H4 (cell line): ENCODE data around the gene MCU. TPM values are rescaled to one million over a fixed set of nuclear protein-coding genes. Genes with fewer than 3 reads are reported as not detected.
"Not testable (repeated sequence)": the region's sequence is repeated elsewhere in the genome, so short reads cannot be mapped to it uniquely, and the experiment has no call there.

Experiments
- DNase-seq: peaks from one replicate; pipeline ENCODE4 v3.0.0-alpha.2; 2015; ENCODE audit warnings: low spot score
- total RNA-seq: library from RNA; depleted of rRNA; stranded (reverse); fragments of >200 nt; shearing (Covaris generic); gene quantifications from 2 replicates; pipeline ENCODE4 v1.2.3, GENCODE V29; 2014

Gene MCU
- total RNA-seq, 1 experiment from 2014 or later: 28.1 TPM

DNA sequence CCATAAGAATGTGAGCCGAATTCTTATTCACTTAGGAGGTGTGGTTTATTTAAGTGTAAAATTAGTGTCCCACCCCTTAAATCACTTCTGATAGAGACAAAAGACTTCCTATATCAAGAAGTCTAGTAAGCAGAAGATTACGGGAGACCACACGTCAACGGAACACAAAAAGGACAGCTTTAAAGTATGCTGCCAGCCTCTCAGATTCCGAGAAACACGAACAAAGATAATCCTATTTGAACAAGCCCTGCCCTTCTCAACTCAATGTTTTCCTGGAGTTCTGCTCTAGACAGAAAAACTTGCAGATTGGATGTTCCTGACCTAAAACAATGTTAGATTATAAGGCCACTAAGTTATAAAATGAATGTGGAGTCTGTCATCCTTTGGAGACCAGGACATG is 4.9 kb upstream of the MCU start:
- DNase-seq: no peak

DNA sequence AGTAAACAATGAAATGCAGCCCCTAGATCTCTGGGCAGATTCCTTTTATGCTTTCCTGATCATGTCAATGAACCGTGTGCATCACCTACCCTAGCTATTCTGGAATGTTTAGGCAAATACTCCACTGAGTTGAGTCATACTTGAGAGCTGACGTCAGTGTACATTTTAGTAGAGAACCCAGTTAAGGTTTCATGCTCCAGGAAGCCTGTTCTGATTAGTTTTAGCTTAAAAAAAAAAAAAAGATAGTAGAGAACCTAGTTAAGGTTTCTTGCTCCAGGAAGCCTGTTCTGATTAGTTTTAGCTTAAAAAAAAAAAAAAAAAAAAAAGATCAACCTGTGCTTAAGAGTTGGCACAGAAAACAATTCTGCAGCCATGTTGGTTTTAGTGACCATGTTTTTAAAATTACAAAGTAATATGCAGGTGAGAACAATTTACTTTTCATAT is 3.7 kb upstream of the MCU start:
- DNase-seq: peak; percentile 78

DNA sequence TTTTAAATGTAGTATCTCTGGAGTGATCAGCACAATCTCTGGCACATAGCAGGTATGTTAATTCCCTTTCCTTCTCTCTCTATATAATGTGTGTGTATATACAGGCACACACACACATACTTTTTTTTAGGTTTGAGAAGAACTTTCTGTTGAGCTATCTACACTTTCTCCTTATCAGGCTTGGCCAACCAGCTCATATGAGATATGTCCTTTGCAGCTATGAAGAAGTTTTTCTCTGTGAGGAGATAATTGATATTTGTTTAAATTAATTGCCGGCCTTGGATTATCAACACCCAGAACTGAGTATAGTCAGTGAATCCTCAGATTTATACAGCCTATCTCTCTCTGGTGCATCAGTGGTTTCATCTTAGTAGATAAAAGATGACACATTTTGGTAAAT is 2.3 kb upstream of the MCU start:
- DNase-seq: no peak

DNA sequence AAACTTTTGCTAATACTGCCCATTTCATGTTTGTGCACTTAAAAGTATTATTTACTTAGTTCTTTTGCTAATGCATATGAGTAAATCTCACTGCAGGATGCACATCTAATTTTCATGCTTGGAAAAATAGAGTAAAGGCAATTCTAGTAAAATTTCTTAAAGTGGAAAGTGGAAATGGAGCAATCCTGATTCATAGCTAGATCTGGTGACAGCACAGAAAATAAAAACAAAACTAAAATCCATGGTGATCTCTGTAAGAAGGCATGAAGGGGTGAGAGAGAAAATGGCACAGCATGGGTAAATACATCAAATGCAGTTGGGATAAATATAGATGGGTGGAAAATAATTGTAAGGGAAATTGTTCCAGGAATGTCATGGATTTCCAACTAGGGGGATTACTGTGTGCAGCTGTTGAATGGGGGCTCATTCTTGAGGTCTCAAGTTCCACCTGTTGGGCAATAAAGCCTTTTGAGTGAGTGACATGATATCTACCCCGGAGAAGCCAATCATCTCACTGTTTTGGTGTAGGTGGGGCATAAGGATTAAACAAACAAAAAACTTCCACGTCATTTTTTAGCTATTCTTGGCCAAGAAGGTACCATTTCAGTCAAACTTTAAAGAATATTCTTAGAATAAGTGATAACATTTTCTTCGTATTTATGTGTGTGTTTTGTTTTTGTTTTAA is 1.7 kb upstream of the MCU start:
- DNase-seq: no peak

DNA sequence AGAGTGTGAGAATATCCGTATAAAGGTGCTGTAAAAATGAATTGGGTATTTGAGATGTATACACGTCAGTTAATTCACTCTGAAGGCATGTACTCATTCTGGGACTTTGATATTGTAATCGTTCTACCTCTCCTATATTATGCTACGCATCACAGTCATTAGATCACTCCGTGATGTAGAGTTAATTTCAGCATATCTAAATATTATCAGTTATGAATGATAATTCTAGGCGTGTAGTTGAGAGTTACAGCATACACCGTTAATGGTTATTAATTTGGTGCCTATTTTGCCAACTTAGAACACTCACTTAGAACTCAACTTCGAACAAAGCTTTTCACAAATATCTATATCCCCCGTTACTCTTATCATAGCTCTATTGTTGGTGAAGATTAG is 477 bp upstream of the MCU start:
- no peak for DNase-seq

DNA sequence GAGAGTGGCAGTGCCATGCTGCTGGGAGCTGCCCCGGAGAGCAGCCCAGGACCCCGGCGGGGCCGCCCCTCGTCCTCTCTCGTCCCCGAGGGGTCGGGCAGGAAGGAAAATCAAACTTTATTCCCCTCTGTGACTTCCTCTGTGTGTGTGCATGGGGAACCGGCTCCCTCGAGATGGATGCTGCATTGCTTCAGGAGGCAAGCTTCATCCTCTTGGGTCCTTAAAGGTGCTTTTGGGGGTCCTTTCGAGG is 726 bp downstream of the MCU start:
- DNase-seq: no peak

DNA sequence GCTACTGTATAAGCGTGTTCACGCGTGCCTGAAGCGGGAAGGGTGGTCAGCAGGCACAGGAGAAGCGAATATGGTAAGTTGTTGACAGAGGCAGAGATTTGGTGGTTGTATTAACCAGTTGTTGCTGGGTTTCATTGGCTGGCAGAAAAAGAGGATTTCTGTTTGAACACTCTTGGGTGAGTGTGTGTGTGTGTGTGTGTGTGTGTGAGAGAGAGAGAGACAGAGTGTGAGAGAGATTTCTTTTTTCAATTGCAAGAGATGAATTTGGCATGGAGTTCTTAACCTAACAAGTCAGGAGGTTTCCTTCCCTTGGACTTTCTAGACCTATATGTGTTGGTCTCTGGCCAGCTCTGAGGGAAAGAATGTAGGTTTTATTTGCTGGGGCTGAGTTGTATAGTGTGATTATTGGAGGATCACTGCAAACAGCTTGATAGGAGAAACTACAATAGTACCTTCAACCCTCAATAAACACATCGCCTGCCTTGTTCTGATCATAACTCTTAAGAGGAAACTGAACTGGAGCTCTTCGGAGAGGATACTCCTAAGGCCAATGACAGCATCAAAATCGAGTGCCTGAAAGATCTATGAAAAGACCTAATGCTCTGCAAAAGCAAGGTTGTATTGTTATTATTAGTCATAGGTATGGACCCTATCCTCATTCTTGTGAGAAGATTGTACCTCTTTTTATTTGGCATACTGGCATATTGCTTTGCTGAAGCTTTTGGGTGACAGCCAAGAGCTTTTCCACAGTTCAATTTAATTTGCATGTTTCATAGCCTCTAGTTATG is 1.2 kb downstream of the MCU start:
- no peak for DNase-seq

DNA sequence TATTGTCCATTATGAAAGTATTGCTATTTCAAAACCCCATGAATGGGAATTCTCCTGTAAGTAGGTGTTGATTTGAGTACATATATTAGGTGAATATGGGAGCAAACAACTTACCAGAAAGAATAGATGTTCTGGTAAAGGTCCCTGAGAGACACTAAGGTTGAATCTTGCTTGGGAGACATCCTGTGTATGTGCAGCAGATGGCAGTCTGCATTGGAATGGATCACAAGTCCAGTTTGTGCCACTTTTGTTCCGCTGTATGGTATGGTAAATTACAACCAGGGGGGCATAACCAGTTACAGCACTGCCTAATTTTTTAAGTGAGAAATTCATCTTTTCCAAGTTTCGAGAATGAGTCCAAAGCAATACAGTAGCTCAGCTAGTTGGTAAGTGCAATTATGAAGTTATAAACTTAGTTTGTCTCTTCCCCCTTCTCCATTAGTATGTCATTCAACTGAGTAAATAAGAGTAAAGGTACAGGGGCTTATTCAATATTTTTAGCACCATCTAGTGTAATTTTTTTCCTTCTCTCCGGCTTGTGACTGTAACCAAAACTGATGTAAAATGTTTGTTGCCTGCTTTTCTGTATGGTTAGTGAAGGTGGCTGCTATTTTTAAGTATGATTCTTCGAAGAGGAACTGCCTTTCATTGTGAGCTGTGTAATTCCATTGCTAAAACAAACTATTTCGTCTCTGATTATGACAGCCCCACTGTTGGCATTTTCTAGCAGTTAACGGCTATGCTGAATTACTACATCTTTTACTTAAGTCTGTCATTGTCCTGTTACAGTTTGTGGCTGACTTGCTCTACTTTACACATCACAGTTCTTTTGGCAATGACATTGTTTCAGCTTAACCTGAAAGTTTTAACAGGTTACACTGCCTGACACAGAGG is 2.8 kb downstream of the MCU start:
- peak; percentile 49 for DNase-seq

DNA sequence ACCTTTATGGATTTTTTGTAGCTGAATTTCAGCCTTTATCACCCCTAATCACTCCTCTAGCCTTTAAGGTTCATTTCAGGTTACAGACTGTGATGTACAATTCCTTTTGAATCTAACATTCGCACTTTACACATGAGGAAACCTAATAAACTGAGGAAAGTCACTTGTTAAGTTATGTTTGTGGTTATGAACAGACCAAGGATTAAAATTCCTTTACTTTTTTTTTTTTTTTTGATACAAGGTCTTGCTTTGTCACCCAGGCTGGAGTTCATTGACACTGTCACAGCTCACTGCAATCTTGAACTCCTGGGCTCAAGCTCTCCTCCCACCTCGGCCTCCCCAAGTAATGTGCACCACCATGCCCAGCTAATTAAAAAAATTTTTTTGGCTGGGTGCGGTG is 3.6 kb downstream of the MCU start:
- DNase-seq: no peak

DNA sequence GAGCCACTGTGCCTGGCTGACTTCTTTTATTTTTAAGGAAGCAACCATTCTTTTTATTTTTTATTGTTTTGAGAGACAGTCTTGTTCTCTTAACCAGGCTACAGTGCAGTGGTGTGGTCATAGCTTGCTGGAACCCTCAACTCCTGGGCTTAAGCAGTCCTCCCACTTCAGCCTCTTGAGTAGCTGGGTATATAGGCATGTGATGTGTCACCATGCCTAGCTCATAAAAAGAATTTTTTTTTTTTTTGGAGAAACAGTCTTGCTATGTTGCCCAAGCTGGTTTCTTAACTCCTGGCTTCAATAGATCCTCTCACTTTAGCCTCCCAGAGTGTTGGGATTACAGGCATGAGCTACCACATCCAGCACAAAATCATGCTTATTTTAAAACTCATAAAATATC is 5.8 kb downstream of the MCU start:
- no peak for DNase-seq

DNA sequence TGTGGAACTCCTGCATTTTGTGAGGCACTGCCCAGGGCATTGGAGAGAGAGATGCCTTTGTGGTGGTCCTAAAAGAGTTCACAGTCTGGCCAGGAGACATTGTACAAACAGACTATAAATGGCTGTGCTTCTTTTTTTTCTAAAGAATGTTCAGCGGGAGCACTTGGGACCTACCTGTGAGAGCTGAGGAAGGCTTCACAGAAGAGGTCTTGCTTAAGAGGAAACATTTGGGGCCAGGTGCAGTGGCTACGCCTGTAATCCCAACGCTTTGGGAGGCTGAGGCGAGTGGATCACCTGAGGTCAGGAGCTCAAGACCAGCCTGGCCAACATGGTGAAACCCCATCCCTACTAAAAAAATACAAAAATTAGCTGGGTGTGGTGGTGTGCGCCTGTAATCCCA is 10.5 kb downstream of the MCU start:
- not testable (repeated sequence) for DNase-seq

DNA sequence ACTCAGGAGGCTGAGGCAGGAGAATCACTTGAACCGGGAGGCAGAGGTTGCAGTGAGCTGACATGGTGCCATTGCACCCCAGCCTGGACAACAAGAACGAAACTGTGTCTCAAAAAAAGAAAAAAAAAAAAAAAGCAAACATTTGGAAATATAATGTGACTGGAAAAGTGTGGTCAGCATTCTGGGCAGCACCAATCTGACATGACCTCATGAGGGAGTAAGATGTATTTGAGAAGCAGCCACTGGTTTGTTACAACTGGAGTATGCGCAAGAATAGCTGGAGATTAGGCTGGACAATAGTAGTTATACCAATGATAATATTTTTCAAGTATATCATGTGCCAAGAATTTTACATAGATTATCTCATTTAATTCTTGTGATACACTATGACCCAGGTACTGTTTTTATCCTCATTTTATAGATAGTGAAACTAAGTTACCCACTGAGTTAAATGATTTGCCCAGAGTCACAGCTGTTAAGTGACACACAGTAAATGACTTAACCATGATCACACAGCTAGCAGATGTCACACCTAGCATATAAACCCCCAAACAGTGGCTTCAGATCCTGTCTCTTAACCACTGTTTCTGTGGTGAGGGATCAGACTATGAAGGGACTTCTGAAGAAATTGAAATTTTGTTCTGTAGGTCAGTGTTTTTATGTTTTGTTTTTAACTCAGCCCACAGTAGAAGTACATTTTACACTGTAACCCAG is 11.1 kb downstream of the MCU start:
- peak; percentile 45 for DNase-seq

DNA sequence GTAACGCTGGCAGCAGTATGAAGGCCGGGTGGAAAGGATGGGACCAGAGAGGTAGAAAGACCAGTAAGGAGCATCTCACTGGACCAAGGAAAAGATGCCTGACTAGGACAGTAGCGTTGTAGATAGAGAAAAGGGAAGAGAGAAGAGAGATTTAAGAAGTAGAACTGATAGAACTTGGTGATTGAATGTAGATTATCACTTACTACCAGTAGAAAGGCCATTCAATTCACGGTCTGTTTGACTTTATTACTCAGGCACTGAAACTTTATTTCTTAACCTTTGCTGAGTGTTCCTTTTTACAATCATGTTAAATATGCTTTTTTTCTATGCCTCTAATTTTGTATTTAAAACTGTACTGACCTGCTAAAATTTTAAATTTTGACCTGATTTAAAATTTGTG is 12.2 kb downstream of the MCU start:
- no peak for DNase-seq

DNA sequence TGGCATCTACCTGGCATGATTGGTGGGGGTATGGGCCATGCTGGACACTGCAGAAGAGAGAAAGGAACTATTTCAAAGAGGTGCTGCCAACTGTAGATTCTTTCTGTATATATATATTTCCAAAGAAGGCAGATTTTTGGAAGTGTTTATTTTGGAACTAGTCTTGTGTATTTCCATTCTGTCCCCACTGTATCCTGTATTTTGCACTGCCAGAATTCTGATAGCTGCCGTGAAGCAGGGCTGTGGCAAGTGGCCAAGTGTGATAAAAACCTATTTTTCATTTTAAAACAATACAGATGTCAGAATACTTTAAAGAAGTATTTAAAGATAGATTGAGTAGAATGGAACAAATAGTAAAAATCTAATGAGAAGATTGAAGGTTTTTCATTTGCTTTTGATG is 17.1 kb downstream of the MCU start:
- no peak for DNase-seq

DNA sequence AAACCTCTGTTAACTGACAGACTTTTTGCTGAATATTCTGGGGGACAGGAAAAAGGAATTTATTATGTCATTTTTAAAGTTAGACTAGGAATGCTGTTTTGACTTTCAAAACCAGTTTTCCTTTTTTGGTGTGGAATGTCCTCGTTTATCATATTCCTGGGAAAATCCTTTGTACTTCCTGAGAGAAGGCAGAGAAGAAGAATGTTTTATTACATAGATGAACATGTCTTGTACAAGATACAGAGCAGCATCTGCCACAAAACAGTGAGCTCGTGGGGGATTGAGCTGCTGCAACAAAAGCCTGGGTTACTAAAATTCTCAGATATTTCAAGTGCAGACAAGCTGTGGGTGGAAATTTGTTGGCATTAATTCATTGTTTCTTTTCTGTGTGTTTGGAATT is 20.2 kb downstream of the MCU start:
- DNase-seq: no peak

DNA sequence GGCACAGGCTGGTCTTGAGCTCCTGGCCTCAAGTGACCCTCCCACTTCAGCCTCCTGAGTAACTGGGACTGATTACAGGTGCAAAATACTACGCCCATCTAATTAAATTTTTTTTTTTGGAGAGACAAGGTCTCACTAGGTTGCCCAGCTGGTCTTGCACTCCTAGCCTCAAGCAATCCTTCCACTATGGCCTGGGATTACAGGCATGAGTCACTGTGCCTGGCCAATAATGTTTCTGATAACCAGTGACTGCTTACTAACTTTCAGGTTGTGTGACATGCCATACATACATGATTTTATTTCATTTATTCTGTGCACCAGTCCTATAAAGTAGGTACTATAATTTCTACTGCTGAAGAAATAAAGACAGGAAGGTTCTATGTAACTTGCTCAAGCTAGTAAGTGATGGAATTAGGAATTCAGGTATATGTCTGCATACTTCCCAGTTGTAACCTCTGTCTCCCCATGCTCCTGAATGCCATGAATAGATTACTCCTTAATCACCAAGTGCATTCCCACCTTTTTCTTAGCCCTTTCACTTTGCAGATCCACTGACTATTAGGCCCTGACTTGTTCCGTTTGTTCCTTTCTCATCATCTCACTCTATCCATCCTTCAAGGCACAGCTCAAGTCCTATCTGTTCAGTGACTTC is 28.1 kb downstream of the MCU start:
- DNase-seq: no peak

DNA sequence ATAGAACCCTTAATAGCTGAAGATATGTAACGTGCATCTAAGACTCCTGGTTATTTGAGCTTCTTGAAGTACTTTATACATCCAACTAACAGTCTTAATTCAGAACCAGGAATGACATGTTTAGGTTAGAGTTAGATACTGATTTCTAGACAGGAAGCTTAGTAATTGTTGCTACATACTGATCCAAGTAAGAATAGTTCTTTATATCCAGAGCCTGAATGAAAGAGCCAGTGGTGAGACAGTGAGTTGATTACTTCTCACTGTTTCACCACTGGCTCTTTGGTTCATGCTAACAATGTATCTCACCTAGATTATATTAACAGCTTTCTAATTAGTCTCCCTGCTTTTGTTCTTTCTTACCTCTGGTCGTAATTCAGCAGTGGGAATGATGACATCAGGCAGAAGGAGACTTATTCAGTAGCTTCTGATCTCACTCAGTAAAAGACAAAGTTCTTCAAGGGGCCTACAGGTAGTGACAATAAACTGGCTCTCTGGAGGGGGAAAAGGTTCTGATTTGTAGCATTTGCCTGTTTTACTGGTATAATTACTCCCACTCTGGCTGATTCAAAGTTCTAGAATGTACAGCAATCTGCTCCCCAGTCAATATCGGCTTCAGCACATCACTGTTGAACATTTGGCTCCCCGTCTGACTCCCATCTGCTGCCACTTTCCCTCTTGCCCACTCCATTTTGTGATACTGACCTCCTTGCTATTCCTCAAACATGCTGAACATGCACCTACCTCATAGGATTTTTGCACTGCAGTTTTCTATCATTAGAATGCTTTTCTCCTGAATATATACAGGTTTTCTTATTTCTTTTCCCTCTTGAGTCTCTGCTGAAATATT is 29.1 kb downstream of the MCU start:
- DNase-seq: no peak

DNA sequence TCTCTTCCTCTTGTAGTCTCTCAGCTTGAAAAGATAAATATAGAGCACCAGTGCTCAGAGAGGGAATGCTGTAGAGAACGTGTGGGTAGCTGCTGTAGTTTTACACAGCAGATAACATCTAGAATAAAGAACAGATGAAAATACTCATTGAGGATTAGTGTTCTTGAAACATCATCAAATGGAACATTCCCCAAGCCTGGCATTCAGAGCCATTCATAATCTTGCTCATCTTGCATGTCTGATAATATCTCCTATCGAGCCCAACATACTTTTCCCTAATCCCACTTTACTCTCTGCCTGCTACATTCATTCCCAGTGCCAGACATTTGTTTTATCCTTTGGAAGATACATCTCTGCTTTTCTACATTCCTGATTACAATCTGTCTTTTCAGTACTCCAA is 35.2 kb downstream of the MCU start:
- no peak for DNase-seq

DNA sequence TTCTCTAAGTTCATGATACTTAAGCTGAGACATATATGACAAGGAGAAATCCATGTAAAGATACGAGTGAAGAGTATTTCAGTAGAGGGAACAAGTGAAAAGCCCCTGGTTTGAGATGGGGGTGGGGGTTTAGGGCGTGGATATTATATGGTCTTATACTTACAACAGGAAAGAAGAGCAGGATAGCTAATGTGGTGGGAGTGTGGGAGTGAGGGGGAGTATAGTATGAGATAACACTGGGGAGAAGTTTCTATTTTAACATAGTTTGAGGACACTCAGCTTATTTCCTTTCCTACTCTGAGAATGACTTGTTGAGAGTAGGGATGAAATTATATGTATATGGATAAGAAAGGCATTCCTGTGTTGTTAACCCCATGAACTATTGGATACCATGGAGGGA is 36.5 kb downstream of the MCU start:
- DNase-seq: no peak

DNA sequence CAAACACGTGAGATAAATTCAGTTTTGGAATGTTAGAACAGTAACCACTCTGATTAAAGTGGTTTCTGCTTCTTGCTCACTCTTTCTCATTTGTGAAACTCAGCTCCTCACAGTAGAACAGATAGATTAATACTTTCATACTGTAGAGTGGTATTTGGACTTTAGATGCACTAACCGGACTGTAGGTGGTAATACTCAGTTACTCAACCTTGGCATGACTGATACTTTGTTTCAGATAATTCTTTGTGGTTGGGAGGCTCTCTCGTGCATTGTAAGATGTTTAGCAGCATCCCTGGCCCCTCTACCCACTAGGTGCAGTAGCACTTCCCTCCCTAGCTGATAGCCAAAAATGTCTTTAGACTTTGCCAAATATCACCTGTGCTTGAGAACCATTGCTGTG is 37.6 kb downstream of the MCU start:
- DNase-seq: no peak

DNA sequence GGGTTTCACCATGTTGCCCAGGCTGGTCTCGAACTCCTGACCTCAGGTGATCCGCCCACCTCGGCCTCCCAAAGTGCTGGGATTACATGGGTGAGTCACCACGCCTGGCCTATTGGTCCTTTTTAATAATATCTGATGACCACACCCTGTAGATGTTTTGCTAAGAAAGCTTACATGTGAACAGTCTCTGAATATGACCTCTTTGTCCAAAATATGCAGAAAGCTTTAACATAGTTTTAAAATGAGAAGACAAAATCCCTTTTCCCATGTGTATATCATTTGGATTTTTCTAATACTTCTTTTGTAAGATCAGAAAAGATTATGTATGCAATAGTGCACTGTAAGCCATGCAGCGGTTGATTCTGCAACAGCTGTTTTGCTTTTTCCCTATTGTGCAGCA is 38.5 kb downstream of the MCU start:
- DNase-seq: no peak
